Naive thymus-derived CD8-positive, alpha-beta T cell (primary cell): Measurements from ENCODE around the gene CACNA2D2. TPM values are rescaled to one million over a fixed set of nuclear protein-coding genes. Genes with fewer than 3 reads are reported as not detected.

Experiments
- ATAC-seq, 2 donors: fragments of 150-1000 bp; cut with Tn5 transposase in 1 of 2; sonication (Bioruptor Pico), chemical (Tn5 transposase) in 1 of 2; 1 replicate in 1 of 2; 2 replicates in 1 of 2; pipeline ENCODE4 v1.10.0; 2021; ENCODE audit warnings: mild to moderate bottlenecking in 2 of 2, moderate library complexity in 2 of 2
- POLR2A ChIA-PET: fragments of 350-600 bp; sonication (Branson Sonifier 250); formaldehyde crosslinking; loops from one replicate; lab custom pipeline; 2021; ENCODE audit warnings: antibody characterized with exemption; lab: Charles Lee
- DNase-seq, 10 donors: peaks; one replicate each; pipeline versions ENCODE4 v3.0.0 to v3.0.0-alpha.2; 2020 to 2022
- H3K27ac Mint-ChIP-seq, 10 donors: one replicate each; pipeline ENCODE4 v1.8.0; 2020 to 2022; ENCODE audit warnings: mild to moderate bottlenecking in 10 of 10, mixed read lengths in 10 of 10, moderate library complexity in 4 of 10, inconsistent platforms in 1 of 10
- H3K27me3 Mint-ChIP-seq, 5 donors: one replicate each; pipeline ENCODE4 v1.8.0; 2021 to 2022; ENCODE audit warnings: mixed read lengths in 5 of 5
- H3K36me3 Mint-ChIP-seq, 3 donors: one replicate each; pipeline ENCODE4 v1.8.0; 2020 to 2022; ENCODE audit warnings: mixed read lengths in 3 of 3, mild to moderate bottlenecking in 2 of 3, inconsistent platforms in 1 of 3
- H3K4me1 Mint-ChIP-seq, 4 donors: one replicate each; pipeline ENCODE4 v1.8.0; 2021 to 2022; ENCODE audit warnings: mixed read lengths in 4 of 4
- H3K4me3 Mint-ChIP-seq, 10 donors: one replicate each; pipeline ENCODE4 v1.8.0; 2020 to 2022; ENCODE audit warnings: mild to moderate bottlenecking in 10 of 10, mixed read lengths in 10 of 10, moderate library complexity in 6 of 10, inconsistent platforms in 1 of 10
- H3K9me3 Mint-ChIP-seq, 9 donors: one replicate each; pipeline ENCODE4 v1.8.0; 2020 to 2022; ENCODE audit warnings: mixed read lengths in 9 of 9, mild to moderate bottlenecking in 3 of 9, inconsistent platforms in 1 of 9, moderate library complexity in 1 of 9
- polyA plus RNA-seq, 3 donors: library from polyadenylated mRNA; unstranded; fragments of 300-500 nt; fragmentation: Illumina TruSeq; gene quantifications; one replicate each; pipeline ENCODE4 v1.2.3, GENCODE V29; 2021
- total RNA-seq, 8 experiments: library from RNA in 2 of 8; stranded (reverse) in 2 of 8; gene quantifications; one replicate each; pipeline ENCODE4 v1.2.3 and lab custom pipeline; 2021 to 2026

The CACNA2D2 gene
- total and polyA plus RNA-seq, 5 experiments from 2014 or later = 0.40 to 4.9 (median 1.5) TPM

DNA sequence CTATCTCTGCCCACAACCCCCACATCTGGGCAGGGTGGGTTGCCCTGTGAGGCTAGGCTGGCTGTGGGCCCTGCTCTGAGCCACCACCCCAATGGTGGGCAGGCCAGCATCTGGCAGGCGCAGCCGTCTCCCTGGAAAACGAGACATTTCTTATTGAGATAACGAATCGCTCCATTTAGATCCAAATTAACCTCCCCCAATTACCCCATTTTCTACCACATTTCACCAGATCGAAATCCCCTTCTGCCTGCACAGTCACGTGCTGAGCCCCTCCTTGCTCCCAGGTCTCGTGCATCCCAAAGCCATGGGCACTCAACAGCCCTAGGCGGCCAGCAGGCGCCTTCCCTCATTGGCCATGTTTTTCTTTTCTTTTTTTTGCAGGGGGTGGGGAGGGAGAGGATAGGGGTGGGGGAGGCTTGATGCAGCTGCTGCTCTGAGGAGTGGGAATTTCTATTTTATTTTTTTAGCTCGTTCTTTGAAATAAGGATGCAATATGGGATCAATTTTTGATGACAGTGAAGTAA, 91.1 kb downstream of the CACNA2D2 start:
- Mint-ChIP-seq H3K9me3 (no peaks in the 10 kb centered on the region), H3K4me1 (peaks cover 0 to 14% (median 8%) of the 10 kb centered on the region in 4 donors), H3K27ac (no peak overlapping the region), H3K36me3 (no peaks in the 10 kb centered on the region), H3K4me3 (no peak overlapping the region), H3K27me3 (no peaks in the 10 kb centered on the region)
- DNase-seq = no peak
- no peak for ATAC-seq
- POLR2A ChIA-PET = no interaction called here

DNA sequence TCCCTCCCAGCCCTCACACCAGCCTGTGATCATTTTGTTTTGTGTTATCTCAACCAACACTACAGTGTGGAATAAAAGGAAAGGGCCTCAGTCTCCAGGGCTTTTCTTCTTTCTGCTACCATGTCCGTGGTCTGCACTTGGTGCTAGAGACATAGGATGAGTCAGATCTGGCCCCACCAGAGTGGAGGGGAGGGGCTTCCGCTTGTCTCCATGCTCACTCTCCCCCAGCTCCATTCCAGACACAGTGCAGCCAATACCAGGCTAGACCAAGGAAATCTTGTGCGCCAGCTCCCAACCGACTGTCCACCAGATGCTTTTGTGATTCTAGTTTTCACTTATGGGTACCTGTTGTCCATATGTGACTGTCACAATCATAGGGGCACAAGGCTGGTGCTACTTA, 92.2 kb downstream of the CACNA2D2 start:
- peaks cover 0 to 5% (median 0%) of the 10 kb centered on the region in 5 donors for H3K27me3 Mint-ChIP-seq
- H3K4me3 Mint-ChIP-seq = no peak overlapping the region
- H3K27ac Mint-ChIP-seq = no peak overlapping the region
- ATAC-seq (no peak), DNase-seq (no peak)
- peaks cover 0 to 8% (median 0%) of the 10 kb centered on the region in 9 donors for H3K9me3 Mint-ChIP-seq
- POLR2A ChIA-PET = no interaction called here
- H3K4me1 Mint-ChIP-seq = peaks cover 0 to 8% (median 3%) of the 10 kb centered on the region in 4 donors
- H3K36me3 Mint-ChIP-seq = no peaks in the 10 kb centered on the region

DNA sequence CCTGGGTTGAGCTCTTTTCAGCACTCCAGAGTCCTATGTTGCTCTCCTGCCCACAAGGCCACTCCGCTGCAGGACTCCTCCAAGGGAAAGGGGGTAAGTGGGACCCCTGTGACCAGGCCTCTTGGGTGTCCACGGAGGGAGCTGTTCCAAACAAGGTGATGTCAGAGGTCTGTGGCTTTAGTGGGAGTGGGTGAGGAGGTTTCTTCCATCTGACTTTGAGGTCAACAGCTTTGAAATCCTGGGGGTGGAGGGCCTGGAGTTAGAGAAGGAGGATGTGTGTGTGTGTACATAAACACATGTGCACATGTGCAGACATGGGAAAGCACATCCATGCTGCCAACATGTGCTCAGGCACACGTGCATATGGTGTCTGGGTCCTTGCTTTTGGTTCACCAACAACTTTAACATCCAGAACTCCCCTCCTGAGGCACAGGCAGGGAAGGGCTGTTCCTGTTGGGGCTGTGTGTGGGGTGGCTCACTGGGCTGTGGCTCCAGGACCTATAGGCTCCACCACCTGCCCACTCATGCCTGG, 92.8 kb downstream of the CACNA2D2 start:
- DNase-seq (no peak), ATAC-seq (no peak)
- no peak overlapping the region for H3K4me3 Mint-ChIP-seq
- peaks cover 0 to 10% (median 0%) of the 10 kb centered on the region in 9 donors for H3K9me3 Mint-ChIP-seq
- H3K27ac Mint-ChIP-seq = no peak overlapping the region
- H3K27me3 Mint-ChIP-seq = peaks cover 0 to 5% (median 0%) of the 10 kb centered on the region in 5 donors
- H3K4me1 Mint-ChIP-seq = peaks cover 0 to 3% (median 1%) of the 10 kb centered on the region in 4 donors
- H3K36me3 Mint-ChIP-seq = no peaks in the 10 kb centered on the region
- POLR2A ChIA-PET = no interaction called here

DNA sequence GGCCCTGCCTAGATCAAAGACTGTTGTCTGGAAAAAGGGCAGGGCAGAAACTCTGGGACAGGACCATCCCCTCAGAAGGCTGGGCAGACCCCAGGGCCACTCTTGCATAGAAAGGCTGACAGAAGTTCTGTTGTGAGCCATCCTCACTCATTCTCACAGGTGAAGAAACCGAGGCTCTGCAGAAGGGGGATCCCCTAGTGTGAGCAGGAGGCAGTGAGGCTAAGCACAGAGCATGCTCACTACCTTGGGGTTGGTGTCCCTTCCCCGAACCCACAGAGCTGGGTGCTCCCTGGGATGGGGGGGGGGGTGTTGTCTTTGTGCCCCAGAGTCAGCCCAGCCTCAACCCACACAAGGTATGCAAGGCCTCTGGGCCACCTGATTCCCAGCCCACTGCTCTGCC, 93.2 kb downstream of the CACNA2D2 start:
- DNase-seq (no peak), ATAC-seq (no peak)
- Mint-ChIP-seq H3K4me1 (peaks cover 0 to 3% (median 0%) of the 10 kb centered on the region in 4 donors), H3K36me3 (no peaks in the 10 kb centered on the region), H3K27ac (no peak overlapping the region), H3K4me3 (no peak overlapping the region), H3K9me3 (peaks cover 0 to 10% (median 0%) of the 10 kb centered on the region in 9 donors), H3K27me3 (peaks cover 0 to 5% (median 0%) of the 10 kb centered on the region in 5 donors)
- POLR2A ChIA-PET = no interaction called here

DNA sequence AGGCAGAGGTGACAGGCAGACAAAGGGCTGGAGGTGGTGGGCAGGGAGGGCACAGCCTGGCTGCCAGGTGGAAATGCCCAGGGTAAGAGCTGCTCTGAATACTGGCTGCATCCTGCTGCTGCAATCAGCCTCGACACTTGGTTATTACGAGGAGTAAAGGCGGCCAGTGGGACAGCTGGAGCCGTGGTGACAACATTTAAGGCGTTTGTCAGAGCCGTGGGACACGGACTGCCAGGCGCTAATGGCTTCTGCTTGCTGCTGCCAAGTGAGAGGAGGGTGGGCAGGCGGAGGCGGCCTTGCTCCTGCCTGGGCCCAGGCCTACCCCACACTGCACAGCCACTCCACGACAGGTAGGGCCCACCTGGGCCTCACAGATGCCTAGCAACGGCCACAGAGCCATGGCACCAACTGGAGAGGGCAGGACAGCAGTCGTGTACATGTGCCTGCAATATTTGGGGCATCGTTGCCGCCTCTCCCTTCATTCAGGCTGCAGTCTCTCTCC, 94.9 kb downstream of the CACNA2D2 start:
- Mint-ChIP-seq H3K4me3 (no peak overlapping the region), H3K27me3 (peaks cover 0 to 5% (median 0%) of the 10 kb centered on the region in 5 donors), H3K27ac (no peak overlapping the region), H3K4me1 (peaks cover 0 to 3% (median 0%) of the 10 kb centered on the region in 4 donors), H3K36me3 (no peaks in the 10 kb centered on the region), H3K9me3 (peaks cover 0 to 10% (median 0%) of the 10 kb centered on the region in 9 donors)
- ATAC-seq (no peak), DNase-seq (no peak)
- POLR2A ChIA-PET = no interaction called here

DNA sequence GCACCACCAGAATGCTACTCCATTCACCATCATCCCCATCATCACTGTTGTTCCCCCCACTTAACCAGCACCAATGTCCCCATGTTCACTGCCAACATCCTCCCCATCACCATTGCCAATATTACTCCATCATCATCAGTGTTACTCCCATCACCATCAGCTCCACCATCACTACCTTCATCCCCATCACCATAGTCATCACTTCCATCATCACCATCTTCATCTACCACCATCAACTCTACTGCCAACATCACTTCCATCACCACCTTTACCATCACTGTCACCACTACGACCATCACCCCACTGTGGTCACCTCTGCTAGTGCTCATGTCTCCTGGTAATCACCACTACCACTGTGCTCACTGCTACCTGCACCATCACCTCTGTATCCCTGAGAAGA, 96.9 kb downstream of the CACNA2D2 start:
- POLR2A ChIA-PET = no interaction called here
- Mint-ChIP-seq H3K4me1 (peaks cover 0 to 3% (median 0%) of the 10 kb centered on the region in 4 donors), H3K9me3 (peaks cover 0 to 10% (median 0%) of the 10 kb centered on the region in 9 donors), H3K27me3 (peaks cover 0 to 5% (median 0%) of the 10 kb centered on the region in 5 donors), H3K36me3 (no peaks in the 10 kb centered on the region), H3K27ac (no peak overlapping the region), H3K4me3 (no peak overlapping the region)
- DNase-seq (no peak), ATAC-seq (no peak)

DNA sequence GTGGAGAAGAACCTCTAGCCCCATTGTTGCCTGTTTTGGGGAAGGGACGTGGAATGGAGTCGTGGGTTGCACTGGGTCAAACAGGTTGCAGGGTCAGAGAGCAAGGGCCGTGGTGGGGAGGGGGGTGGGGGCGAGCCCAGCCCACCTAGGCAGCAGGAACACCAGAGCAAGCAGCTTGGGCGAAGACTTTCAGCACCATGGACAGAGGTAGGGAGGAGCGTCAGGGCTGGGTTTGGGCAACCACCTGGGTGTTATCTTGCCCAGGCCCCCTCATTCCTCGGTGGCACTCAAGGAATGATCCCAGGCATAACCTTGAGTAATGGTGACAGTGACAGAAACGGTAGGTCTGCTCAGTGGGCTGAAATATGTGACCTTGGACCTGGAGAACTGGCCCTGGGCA, 98.2 kb downstream of the CACNA2D2 start:
- DNase-seq (peak in 4 of 10 donors; percentile 8 to 26 (median 20)), ATAC-seq (no peak)
- peaks cover 0 to 10% (median 0%) of the 10 kb centered on the region in 9 donors for H3K9me3 Mint-ChIP-seq
- H3K4me3 Mint-ChIP-seq = no peak overlapping the region
- no peak overlapping the region for H3K27ac Mint-ChIP-seq
- POLR2A ChIA-PET = no interaction called here
- peaks cover 0 to 3% (median 0%) of the 10 kb centered on the region in 4 donors for H3K4me1 Mint-ChIP-seq
- peaks cover 0 to 5% (median 0%) of the 10 kb centered on the region in 5 donors for H3K27me3 Mint-ChIP-seq
- no peaks in the 10 kb centered on the region for H3K36me3 Mint-ChIP-seq

DNA sequence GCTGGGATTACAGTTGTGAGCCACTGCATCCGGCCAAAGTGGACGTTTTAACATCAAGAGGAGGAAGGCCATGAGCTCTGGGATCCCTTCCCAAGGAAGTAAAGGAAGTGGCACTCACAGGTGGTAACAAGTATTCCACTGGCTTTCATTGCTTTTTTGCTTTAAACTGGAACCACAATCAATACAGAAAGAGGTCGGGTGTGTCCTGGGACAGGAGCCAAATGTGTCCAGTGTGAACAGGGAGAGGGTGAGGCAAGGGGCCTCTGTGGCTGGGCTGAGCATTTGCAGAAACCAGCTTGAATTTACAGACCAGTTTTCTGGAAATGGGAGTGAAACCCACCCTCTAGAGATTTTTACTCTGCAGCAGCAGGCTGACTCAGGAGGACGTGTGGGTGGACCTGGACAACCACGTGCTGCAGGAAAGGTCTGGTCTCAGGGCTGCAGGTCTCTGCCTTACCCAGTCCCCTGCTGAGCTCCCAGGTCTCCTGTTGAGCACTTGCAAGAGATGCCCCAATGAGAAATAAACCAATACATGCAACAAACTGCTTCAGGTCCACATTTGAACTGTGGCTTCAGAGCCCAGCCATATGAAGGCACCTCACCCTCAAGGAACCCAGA, 101.3 kb downstream of the CACNA2D2 start:
- POLR2A ChIA-PET = no interaction called here

DNA sequence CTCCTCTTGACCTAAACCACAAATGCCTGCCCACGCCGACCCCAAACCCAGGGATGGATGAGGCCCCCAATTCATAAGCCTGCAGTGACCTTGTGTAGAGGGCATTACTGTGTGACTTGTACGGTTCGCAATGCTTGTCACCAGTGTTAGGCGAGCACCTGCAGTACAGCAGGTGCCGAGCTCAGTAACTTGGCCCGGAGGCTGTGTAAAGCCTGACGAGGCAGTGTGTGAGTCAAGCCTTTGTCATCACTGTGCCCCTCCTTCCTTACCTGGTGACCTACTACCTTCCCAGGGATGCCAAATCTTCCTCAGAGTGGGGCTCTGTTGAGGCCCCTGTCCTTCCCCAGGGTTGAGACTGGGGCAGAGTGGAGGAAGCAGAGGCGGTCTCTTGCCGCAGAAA, 106.9 kb downstream of the CACNA2D2 start:
- Mint-ChIP-seq H3K9me3 (no peaks in the 10 kb centered on the region), H3K36me3 (no peaks in the 10 kb centered on the region), H3K27ac (no peak overlapping the region), H3K27me3 (no peaks in the 10 kb centered on the region), H3K4me1 (peaks cover 0 to 5% (median 2%) of the 10 kb centered on the region in 4 donors), H3K4me3 (no peak overlapping the region)
- POLR2A ChIA-PET = no interaction called here
- DNase-seq = no peak
- ATAC-seq = no peak

More for the DNA sequence above, 101.3 kb downstream of the CACNA2D2 start:
- Mint-ChIP-seq H3K36me3 (no peaks in the 10 kb centered on the region), H3K9me3 (peaks cover 0 to 10% (median 0%) of the 10 kb centered on the region in 9 donors), H3K4me3 (no peak overlapping the region), H3K27ac (peak overlapping the region in 1 of 10 donors; percentile 25), H3K27me3 (peaks cover 0 to 5% (median 0%) of the 10 kb centered on the region in 5 donors), H3K4me1 (peaks cover 0 to 5% (median 3%) of the 10 kb centered on the region in 4 donors)
- ATAC-seq = no peak
- DNase-seq = no peak

DNA sequence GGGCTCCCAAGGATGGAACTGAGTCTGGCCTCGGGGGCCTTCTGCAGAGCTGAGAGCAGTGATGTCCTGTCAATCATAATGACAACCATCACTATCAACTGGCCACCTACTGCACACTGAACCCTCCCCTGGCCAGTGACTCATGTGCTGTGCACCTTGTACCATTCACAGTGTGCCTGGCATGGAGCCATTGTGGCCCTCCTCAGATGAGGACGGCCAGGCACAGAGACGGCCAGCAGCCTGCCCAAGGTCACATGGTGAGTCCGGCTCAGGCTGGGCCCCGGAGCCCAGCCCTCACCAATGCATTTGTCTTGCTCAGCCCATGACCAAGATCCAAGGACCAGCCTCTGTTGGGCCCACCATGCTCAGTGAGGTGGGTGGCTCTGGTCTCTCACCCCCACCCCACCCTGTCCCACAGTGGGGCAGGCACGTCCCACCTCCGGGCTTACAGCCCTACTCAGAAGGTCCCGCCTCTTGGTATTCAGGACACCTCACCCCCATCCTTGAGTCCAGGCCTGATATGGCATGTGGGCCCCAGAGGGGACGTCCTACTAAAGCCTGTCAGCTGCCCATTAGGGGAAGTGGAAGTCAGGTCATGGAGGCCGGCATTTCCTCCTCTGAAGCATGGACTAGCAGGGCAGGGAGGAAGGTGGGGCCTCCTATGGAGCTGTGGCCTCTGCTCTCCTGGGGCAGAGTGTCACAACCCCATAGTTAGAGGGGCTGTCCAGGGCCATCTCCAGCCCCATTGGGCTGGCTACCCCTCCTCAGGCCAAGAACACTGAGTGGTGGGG, 108.2 kb downstream of the CACNA2D2 start:
- DNase-seq (no peak), ATAC-seq (no peak)
- Mint-ChIP-seq H3K4me3 (no peak overlapping the region), H3K27ac (no peak overlapping the region), H3K9me3 (no peaks in the 10 kb centered on the region), H3K36me3 (no peaks in the 10 kb centered on the region), H3K4me1 (peaks cover 0 to 5% (median 2%) of the 10 kb centered on the region in 4 donors), H3K27me3 (no peaks in the 10 kb centered on the region)
- POLR2A ChIA-PET = no interaction called here

DNA sequence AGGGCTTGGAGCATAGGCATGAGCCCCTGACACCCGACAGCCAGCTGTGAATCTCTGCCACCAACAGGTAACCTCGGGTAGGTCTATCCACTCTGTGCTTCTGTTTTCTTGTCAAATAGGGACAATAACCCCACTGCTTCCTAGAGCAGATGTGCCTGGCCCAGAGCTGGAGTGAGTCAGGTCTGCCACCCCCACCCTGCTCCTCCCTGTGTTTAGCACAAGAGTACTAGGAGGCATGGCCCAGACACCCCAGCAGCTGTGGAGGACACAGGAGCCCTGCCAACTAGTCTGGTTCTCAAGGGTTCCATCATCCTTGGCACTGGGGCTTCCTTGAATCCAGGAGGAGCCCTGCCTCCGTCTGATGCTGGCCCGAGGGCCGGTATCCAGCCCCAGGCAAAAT, 110.4 kb downstream of the CACNA2D2 start:
- POLR2A ChIA-PET = no interaction called here
- no peak for ATAC-seq
- H3K27ac Mint-ChIP-seq = no peak overlapping the region
- peaks cover 0 to 2% (median under 1%) of the 10 kb centered on the region in 4 donors for H3K4me1 Mint-ChIP-seq
- no peaks in the 10 kb centered on the region for H3K9me3 Mint-ChIP-seq
- no peaks in the 10 kb centered on the region for H3K36me3 Mint-ChIP-seq
- no peak for DNase-seq
- H3K4me3 Mint-ChIP-seq = no peak overlapping the region
- no peaks in the 10 kb centered on the region for H3K27me3 Mint-ChIP-seq

DNA sequence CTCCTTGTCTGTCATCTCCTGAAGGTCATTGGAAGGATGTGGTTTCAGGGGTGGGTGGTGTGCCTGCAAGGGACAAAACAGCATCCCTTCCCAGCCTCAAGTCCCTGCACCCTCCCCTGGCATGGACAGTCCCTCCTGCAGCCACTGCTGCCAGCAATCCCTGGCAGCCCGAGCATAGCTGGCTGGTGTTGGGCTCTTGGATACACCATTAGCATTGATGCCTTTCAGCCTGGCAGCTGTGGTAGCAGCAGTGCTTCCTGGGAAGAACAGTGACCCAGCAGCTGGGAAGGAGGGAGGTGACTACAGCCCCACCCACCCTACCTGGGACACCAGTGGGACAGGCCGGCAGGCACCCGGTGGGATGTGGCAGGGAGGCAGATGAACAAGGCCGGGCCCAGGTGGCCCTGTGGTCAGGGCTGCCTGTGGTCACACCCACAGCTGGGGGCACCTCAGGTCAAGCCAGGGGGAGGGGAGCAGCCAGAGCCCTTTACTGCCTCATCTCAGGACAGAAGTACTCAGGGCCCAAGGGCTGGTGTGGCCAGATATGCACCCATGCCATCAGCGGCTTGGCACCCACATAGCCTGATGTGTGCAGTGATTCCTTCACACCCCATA, 111.2 kb downstream of the CACNA2D2 start:
- no peak for DNase-seq
- POLR2A ChIA-PET = no interaction called here
- no peaks in the 10 kb centered on the region for H3K36me3 Mint-ChIP-seq
- H3K4me3 Mint-ChIP-seq = peak overlapping the region in 1 of 10 donors; percentile 22
- H3K9me3 Mint-ChIP-seq = no peaks in the 10 kb centered on the region
- peak overlapping the region in 1 of 10 donors; percentile 40 for H3K27ac Mint-ChIP-seq
- no peak for ATAC-seq
- peaks cover 0 to 2% (median 0%) of the 10 kb centered on the region in 4 donors for H3K4me1 Mint-ChIP-seq
- H3K27me3 Mint-ChIP-seq = no peaks in the 10 kb centered on the region
